ENCODE results near the gene ANKRD6.

- no peak for TF ChIP-seq CTCF (IDR thresholded peaks at IDR 0.05 in 4 of 5, conservative IDR thresholded peaks at IDR 0.05 in 1 of 5)
- no peak for TF ChIP-seq POLR2A (IDR thresholded peaks at IDR 0.05)
Measured at GRCh38 chr6:89414215-89414614, 18.7 kb upstream of the ANKRD6 start.
